Hepatocyte (in vitro differentiated cells): ENCODE measurements around the gene SLCO3A1. TPM values are rescaled to one million over a fixed set of nuclear protein-coding genes. Genes with fewer than 3 reads are reported as not detected.

Source experiments
- DNase-seq: peaks from one replicate; pipeline ENCODE4 v3.0.0-alpha.2; 2016; ENCODE audit warnings: low spot score
- H2AFZ ChIP-seq: fragments of 200-600 bp; sonication (generic); 2 replicates; pipeline ENCODE4 v1.6.0; 2016; ENCODE audit warnings: antibody characterized with exemption, mild to moderate bottlenecking
- H3K27ac ChIP-seq: fragments of 200-600 bp; sonication (generic); 2 replicates; pipeline ENCODE4 v1.5.1; 2016; ENCODE audit warnings: mild to moderate bottlenecking
- H3K27me3 ChIP-seq: fragments of 200-600 bp; sonication (generic); 2 replicates; pipeline ENCODE4 v1.6.1; 2016
- H3K36me3 ChIP-seq: fragments of 200-600 bp; sonication (generic); replicated peaks from 2 replicates; pipeline ENCODE4 v1.5.1; 2016; ENCODE audit warnings: low read depth; ENCODE audit not compliant: insufficient read depth
- H3K4me1 ChIP-seq: fragments of 200-600 bp; sonication (generic); 2 replicates; pipeline ENCODE4 v1.5.1; 2016; ENCODE audit warnings: mild to moderate bottlenecking, moderate library complexity; ENCODE audit not compliant: insufficient read depth
- H3K4me2 ChIP-seq: fragments of 200-600 bp; sonication (generic); 2 replicates; pipeline ENCODE4 v1.6.0; 2016
- H3K4me3 ChIP-seq: fragments of 200-600 bp; sonication (generic); 2 replicates; pipeline ENCODE4 v1.5.1; 2016; ENCODE audit warnings: mild to moderate bottlenecking
- H3K79me2 ChIP-seq: fragments of 200-600 bp; sonication (generic); 2 replicates; pipeline ENCODE4 v1.6.0; 2017; ENCODE audit warnings: mild to moderate bottlenecking
- H3K9me2 ChIP-seq: fragments of 200-600 bp; sonication (generic); replicated peaks from 2 replicates; pipeline ENCODE4 v1.6.0; 2017; ENCODE audit warnings: mild to moderate bottlenecking; ENCODE audit not compliant: insufficient read depth
- H3K9me3 ChIP-seq: fragments of 200-600 bp; sonication (generic); 2 replicates; pipeline ENCODE4 v1.5.1; 2016; ENCODE audit warnings: low read depth, mild to moderate bottlenecking
- H4K20me1 ChIP-seq: fragments of 200-600 bp; sonication (generic); 2 replicates; pipeline ENCODE4 v1.6.0; 2016; ENCODE audit warnings: mild to moderate bottlenecking; ENCODE audit not compliant: insufficient read depth, poor library complexity, severe bottlenecking
- CTCF ChIP-seq: fragments of 200-600 bp; sonication (generic); IDR thresholded peaks from 2 replicates; pipeline ENCODE4 v1.5.1; 2016; ENCODE audit warnings: antibody characterized with exemption, mild to moderate bottlenecking; ENCODE audit not compliant: poor library complexity
- EZH2 ChIP-seq: fragments of 200-600 bp; sonication (generic); IDR thresholded peaks from 2 replicates; pipeline ENCODE4 v1.6.1; 2016; ENCODE audit warnings: antibody characterized with exemption, mild to moderate bottlenecking, borderline replicate concordance
- EZH2phosphoT487 ChIP-seq: fragments of 200-600 bp; sonication (generic); IDR thresholded peaks from one replicate; pipeline ENCODE4 v1.6.1; 2018; ENCODE audit warnings: antibody characterized with exemption, mild to moderate bottlenecking, low read depth, moderate library complexity; ENCODE audit not compliant: unreplicated experiment, severe bottlenecking
- WGBS: methylation state at CpG from one replicate; pipeline ENCODE4 v1.1.6; 2016; ENCODE audit warnings: low lambda C conversion rate; ENCODE audit errors: missing lambda C conversion rate; 5-methylcytosine and 5-hydroxymethylcytosine counted together
- polyA plus RNA-seq: library from polyadenylated mRNA; unstranded; fragments of >200 nt; fragmentation: Nextera tagmentation; extraction: Ambion mirVana; gene quantifications from 2 replicates; pipeline ENCODE4 v1.2.1, GENCODE V29; 2016
- total RNA-seq: library from RNA; depleted of rRNA; stranded (reverse); fragments of >200 nt; gene quantifications from 2 replicates; pipeline ENCODE4 v1.2.3, GENCODE V29; 2014

Gene SLCO3A1
- total and polyA plus RNA-seq, 2 experiments from 2014 or later: 1.3 to 5.4 TPM

DNA sequence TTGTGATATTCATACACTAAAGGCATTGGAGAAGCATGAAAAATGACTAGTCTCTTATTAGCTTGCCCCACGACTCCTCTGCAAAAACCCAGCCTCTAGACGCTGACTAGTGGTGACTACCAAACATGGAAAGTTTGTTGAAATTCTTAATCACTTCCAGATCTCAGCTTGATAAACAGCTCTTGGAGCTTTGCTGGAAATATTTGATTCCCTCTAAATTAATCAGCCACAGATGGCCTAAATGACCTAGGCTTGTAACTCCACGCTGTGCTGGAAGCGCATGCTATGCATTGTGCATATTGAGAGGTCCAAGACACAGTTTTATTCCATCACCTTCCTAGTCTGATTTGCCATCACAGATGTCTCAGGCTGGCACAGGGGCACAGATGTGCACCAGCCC lies 295.5 kb downstream of the SLCO3A1 start:
- TF ChIP-seq EZH2phosphoT487: no peak
- no peak for TF ChIP-seq EZH2
- TF ChIP-seq CTCF: no peak
- Histone ChIP-seq H4K20me1 (no peaks in the 10 kb centered on the region), H3K79me2 (no peaks in the 10 kb centered on the region), H3K9me3 (no peaks in the 10 kb centered on the region), H3K4me1 (no peaks in the 10 kb centered on the region), H3K9me2 (no peaks in the 10 kb centered on the region), H3K4me3 (no peak overlapping the region), H3K36me3 (no peaks in the 10 kb centered on the region), H3K4me2 (no peak overlapping the region), H2AFZ (no peak overlapping the region), H3K27me3 (no peaks in the 10 kb centered on the region), H3K27ac (no peak overlapping the region)
- WGBS: 54% methylated on average over 4 of the region's 4 CpGs
- no peak for DNase-seq

- Histone ChIP-seq H3K79me2 (no peaks in the 10 kb centered on the region), H3K9me3 (no peaks in the 10 kb centered on the region), H3K4me1 (no peaks in the 10 kb centered on the region), H3K4me2 (no peak overlapping the region), H2AFZ (no peak overlapping the region), H3K9me2 (no peaks in the 10 kb centered on the region), H4K20me1 (no peaks in the 10 kb centered on the region), H3K27ac (no peak overlapping the region), H3K27me3 (no peaks in the 10 kb centered on the region), H3K36me3 (no peaks in the 10 kb centered on the region), H3K4me3 (no peak overlapping the region)
- TF ChIP-seq EZH2phosphoT487 (no peak), CTCF (no peak), EZH2 (no peak)
- WGBS: 70% methylated on average over 6 of the region's 6 CpGs
- DNase-seq: no peak
These were observed 296.0 kb downstream of the SLCO3A1 start for GRCh38 chr15:92149465-92149864.

GRCh38 chr15:92151168-92151567 lies 297.7 kb downstream of the SLCO3A1 start:
- no peaks in the 10 kb centered on the region for H3K36me3 ChIP-seq
- no peak overlapping the region for H3K27ac ChIP-seq
- no peaks in the 10 kb centered on the region for H3K4me1 ChIP-seq
- TF ChIP-seq CTCF: no peak
- no peaks in the 10 kb centered on the region for H3K27me3 ChIP-seq
- no peak overlapping the region for H2AFZ ChIP-seq
- no peaks in the 10 kb centered on the region for H3K79me2 ChIP-seq
- no peaks in the 10 kb centered on the region for H4K20me1 ChIP-seq
- no peaks in the 10 kb centered on the region for H3K9me3 ChIP-seq
- WGBS: 95% methylated on average over 8 of the region's 8 CpGs
- H3K4me2 ChIP-seq: no peak overlapping the region
- H3K9me2 ChIP-seq: no peaks in the 10 kb centered on the region
- no peak for DNase-seq
- no peak overlapping the region for H3K4me3 ChIP-seq

- DNase-seq: no peak
- WGBS: 37% methylated on average over 3 of the region's 3 CpGs
These were observed 298.2 kb downstream of the SLCO3A1 start for GRCh38 chr15:92151741-92152140.

More at GRCh38 chr15:92151741-92152140, 298.2 kb downstream of the SLCO3A1 start:
- H3K4me3 ChIP-seq: no peak overlapping the region
- H3K4me2 ChIP-seq: no peak overlapping the region
- H4K20me1 ChIP-seq: no peaks in the 10 kb centered on the region
- H3K4me1 ChIP-seq: no peaks in the 10 kb centered on the region
- no peaks in the 10 kb centered on the region for H3K9me3 ChIP-seq
- no peaks in the 10 kb centered on the region for H3K27me3 ChIP-seq
- no peaks in the 10 kb centered on the region for H3K36me3 ChIP-seq
- no peaks in the 10 kb centered on the region for H3K9me2 ChIP-seq
- H3K27ac ChIP-seq: no peak overlapping the region
- H2AFZ ChIP-seq: no peak overlapping the region
- TF ChIP-seq EZH2 (no peak), EZH2phosphoT487 (no peak), CTCF (no peak)
- no peaks in the 10 kb centered on the region for H3K79me2 ChIP-seq
